NCI-H2107 (cell line): ENCODE results near the gene TEF.
A peak's percentile ranks its signal among the peaks of the same experiment; 100 is the strongest.

ENCODE experiments used
- DNase-seq: peaks from one replicate; lab custom pipeline; 2025; lab: John Stamatoyannopoulos, UW

Gene TEF, protein sequence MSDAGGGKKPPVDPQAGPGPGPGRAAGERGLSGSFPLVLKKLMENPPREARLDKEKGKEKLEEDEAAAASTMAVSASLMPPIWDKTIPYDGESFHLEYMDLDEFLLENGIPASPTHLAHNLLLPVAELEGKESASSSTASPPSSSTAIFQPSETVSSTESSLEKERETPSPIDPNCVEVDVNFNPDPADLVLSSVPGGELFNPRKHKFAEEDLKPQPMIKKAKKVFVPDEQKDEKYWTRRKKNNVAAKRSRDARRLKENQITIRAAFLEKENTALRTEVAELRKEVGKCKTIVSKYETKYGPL

GRCh38 chr22:41381329-41382097 lies at the start of gene TEF:
TEF (plus strand) TSS chr22:41381942; CDS start chr22:41382045, 103 bp downstream.
- peak; percentile 94 for DNase-seq

DNA sequence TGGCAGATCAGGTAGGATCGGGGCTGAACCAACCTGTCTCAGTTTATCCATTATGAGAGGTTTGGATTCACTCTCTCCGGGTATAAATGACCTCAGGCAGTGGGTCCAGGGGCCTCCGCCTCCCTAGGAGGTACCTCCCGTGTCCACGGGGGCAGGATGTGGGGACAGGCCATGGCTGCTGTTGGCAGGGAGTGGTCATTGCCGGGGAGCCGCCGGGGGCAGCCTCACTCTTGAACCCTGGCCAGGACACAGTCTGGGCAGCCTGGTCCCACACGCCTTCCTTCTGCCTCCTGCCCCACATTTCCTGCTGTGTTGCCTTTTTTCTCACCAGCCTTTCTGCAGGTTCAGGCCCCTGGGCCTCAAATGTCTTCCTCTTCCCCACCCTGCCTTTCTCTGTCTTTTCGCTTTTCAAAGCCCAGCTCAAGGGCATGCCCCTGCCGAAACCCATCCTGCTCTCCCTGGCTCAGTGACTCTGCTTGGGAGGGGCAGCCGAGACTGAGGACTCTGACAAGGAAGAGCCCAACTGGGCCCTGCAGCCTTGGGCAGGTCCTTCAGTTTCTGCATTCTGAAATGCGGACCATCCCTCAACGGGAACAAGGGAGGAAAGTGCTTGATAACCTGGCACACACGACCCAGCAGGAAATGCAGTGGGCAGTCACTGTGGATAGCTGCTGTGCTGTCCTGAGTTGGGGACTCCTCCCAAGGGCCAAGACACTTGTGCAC lies 49.4 kb upstream of the TEF start:
- no peak for DNase-seq

GRCh38 chr22:41333806-41334205 lies 47.9 kb upstream of the TEF start:
- DNase-seq, result no peak

- no peak for DNase-seq
Observed at GRCh38 chr22:41334215-41334614, 47.5 kb upstream of the TEF start.

DNA sequence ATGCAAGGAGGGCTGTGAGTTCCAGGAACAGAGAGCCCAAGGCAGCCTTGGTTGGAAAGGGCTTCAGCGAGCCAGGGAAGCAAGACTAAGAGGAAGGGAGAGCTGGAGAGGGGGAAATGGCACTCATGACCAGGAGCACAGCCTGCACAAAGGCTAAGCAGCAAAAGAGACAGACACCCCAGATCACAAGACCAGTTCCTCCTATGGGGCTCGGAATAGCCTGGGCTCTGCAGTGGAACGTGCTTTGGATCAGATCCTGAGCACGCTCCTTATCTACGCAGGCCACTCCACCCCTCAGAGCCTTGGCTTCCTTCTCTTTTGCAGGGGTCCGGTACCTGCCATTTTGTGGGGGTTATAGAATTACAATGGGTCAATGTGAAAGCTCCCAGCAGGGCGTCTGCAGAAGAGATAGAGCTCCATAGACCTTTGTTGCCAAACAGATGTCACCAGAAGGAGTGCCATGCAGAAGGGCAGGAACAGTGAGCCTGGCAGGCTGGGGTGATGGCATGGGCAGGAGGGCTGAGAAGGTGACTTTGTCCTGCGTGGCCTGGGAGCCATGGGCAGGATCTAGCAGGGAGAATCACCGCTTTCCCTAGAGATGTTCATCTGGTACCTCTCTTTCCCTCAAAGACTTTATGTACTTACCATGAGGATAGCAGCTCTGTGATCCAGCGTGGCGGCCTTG lies 46.6 kb upstream of the TEF start:
- no peak for DNase-seq

- DNase-seq, result no peak
Observed at GRCh38 chr22:41338614-41339212, 43.0 kb upstream of the TEF start.

DNA sequence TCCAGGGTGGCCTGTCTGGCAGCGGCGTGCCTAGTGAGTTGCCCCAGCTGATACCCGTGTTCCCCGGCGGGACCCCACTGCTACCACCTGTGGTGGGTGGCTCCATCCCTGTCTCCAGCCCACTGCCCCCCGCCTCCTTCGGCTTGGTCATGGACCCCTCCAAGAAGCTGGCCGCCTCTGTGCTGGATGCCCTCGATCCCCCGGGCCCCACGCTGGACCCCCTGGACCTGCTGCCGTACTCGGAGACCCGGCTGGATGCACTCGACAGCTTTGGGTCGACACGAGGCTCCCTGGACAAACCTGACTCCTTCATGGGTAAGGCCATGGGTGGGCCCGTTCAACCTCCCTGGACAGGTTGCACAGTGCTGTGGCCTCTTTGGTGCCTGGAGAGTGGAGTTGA lies 41.9 kb upstream of the TEF start:
- no peak for DNase-seq

DNA sequence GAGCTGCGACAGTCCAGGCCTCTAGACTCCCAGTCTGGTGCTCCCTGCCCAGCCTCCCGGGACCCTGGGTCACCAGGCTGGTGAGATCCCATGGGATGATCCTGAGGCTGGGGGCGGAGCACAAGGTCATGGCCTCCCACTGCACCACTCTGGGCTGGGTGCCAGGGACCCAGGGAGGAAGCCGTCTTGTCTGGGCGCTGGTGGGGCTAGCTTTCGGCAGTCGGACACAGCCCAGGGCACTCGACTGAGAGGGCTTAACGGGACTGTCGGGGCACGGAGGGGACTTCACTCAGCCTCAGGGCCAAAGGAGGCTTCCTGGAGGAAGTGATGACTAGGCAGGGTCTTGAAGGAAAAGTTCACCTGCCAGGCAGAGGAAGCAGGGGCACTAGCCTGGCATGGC lies 41.4 kb upstream of the TEF start:
- DNase-seq, result no peak

DNA sequence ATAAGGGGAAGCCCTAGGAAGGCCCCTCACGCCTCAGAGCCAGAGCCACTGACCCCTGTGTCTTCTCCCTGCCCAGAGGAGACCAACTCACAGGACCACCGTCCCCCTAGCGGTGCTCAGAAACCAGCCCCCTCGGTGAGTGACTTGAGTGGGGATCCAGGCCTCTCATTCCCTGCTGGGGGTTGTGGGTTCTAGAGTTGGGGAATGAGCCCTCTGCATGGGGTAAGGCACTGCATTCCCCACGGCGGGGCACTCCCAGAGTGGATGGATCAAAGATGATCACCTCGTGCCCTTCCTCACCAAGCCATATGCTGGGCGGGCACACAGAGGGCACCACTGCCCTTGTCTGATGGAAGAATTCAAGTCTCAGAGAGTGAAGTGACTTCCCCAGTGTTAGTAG lies 40.7 kb upstream of the TEF start:
- no peak for DNase-seq

DNA sequence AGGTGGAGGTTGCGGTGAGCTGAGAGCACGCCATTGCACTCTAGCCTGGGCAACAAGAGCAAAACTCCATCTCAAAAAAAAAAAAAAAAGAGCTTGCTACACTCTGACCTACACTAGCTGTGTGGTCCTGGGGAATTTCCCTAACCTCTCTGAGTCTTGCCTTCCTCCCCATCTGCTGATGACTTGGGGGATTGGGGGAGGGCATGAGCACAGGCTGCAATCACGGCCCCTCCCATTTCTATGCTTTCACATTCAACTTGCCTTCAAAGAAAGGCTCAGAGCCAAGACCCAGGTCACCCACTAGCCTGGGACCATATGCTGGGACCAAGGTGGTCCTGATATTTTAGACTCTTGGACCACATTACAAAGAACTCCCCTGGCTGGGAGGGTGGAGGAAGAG lies 39.8 kb upstream of the TEF start:
- DNase-seq, result no peak

GRCh38 chr22:41343300-41343699 lies 38.4 kb upstream of the TEF start:
- DNase-seq, result no peak

- DNase-seq, result no peak
Observed at GRCh38 chr22:41343717-41344116, 38.0 kb upstream of the TEF start.

DNA sequence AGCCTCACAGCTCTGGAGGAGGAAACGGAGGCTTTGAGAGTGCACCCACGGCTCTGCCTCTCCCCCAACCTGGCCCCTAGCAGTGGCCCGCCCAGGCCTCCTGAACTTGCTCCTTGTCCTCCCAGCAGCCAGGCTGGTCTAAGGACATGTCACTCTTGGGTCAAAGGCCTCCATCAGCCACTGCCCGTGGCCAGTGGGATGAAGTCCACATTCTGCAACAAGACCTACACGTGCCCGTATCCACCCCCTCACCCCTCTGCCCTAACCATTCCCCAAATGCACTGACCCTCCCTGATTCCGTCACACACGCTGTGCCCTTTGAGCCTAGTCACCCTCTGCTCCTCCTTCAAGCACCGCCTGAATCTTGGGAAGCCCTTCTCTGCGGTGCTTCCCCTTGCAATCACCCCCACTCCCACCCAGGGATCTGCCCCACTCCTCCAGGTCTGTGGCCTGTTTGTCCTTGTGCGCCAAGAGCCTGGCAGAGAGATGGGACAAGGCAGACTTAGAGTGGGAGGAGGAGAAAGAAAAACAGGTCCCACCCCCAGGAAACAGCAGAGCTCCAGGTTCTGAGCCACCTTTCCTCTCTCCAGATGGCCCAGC lies 37.5 kb upstream of the TEF start:
- no peak for DNase-seq

DNA sequence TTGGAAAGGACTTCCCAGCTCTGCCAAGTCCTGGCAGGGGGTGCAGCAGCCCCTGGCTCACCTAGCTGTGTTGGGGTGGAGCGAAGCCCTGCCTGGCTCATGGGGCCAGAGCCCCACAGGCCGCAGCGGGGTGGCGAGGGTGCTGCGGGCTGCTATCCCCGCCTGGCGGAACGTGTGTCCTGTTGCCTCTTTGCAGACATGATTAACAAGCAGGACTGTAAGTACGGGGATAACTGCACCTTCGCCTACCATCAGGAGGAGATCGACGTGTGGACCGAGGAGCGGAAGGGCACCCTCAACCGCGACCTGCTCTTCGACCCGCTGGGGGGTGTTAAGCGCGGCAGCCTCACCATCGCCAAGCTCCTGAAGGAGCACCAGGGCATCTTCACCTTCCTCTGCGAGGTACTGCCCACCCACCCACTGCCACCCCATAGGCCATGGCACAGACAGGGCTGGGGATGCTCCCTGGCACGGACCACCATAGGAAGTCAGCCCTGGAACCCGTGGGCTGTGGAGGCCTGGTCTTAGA lies 35.9 kb upstream of the TEF start:
- DNase-seq, result no peak

DNA sequence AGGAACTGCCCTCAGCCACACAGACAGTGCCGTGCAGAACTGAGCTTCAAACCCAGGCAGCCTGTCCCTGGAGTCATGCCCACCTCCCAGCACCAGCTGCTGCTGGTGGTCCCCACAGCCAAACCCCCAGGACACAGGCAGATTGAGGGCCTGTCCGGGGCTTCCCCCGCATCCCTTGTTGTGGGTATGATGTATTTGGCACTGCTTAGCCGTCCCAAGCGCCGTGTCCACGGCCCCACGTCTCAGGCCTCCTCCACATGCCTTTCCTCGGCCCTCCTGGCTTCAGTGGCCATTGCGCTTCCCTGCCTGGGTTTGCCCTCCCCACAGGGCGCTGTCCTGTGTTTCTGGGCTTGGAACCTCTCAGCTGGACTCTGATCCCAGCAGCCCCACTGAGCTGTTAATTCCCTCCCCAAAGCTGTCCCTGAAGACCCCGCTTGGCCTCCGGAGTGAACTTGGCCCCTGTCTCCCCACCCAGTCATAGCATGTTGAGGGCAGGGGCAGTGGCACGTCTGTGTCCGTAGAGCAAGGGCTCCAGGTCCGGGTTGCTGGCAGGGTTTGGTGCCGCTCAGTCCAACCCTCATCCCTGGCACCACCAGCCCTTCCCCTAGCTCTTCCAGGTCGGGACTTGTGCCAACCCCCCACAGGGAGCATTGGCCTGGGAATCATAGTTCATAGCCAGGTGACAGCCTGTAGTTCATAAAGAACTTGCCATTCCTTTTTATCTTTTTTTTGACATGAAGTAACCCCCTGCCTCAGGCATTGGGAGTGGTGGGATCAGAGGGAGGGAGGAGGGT lies 34.5 kb upstream of the TEF start:
- no peak for DNase-seq

GRCh38 chr22:41348964-41349484 lies 32.7 kb upstream of the TEF start:
- DNase-seq, result no peak

GRCh38 chr22:41350087-41350486 lies 31.7 kb upstream of the TEF start:
- no peak for DNase-seq

GRCh38 chr22:41351011-41351410 lies 30.7 kb upstream of the TEF start:
- no peak for DNase-seq

GRCh38 chr22:41352058-41352457 lies 29.7 kb upstream of the TEF start:
- DNase-seq, result no peak

- DNase-seq, result no peak
Observed at GRCh38 chr22:41353862-41354575, 27.7 kb upstream of the TEF start.
